SK-N-MC (cell line): ENCODE measurements around the gene CCDC185.

Source experiments
- DNase-seq: peaks from one replicate; pipeline ENCODE4 v3.0.0-alpha.2; 2011; ENCODE audit warnings: low read depth, low spot score
- H3K27ac ChIP-seq: fragments of 200-600 bp; sonication (generic); 2 replicates; pipeline ENCODE4 v1.5.1; 2016; ENCODE audit warnings: mixed run types
- H3K36me3 ChIP-seq: fragments of 200-600 bp; sonication (generic); 2 replicates; pipeline ENCODE4 v1.6.1; 2017; ENCODE audit warnings: antibody characterized with exemption, low read length, mixed read lengths; ENCODE audit not compliant: insufficient read depth
- H3K4me3 ChIP-seq: fragments of 200-600 bp; sonication (generic); 2 replicates; pipeline ENCODE4 v1.5.1; 2016
- H3K9ac ChIP-seq: fragments of 200-600 bp; sonication (generic); 2 replicates; pipeline ENCODE4 v1.8.0; 2017; ENCODE audit warnings: mixed run types, mixed read lengths; ENCODE audit not compliant: insufficient read length
- H3K9me3 ChIP-seq: fragments of 200-600 bp; sonication (generic); 2 replicates; pipeline ENCODE4 v1.6.1; 2017; ENCODE audit warnings: low read depth, mild to moderate bottlenecking, antibody characterized with exemption, low read length, moderate library complexity, mixed read lengths
- EZH2 ChIP-seq: fragments of 200-600 bp; sonication (generic); IDR thresholded peaks from one replicate; pipeline ENCODE4 v1.6.1; 2017; ENCODE audit warnings: antibody characterized with exemption
- FOXP2 ChIP-seq: optimal IDR thresholded peaks from 2 replicates; pipeline ENCODE3; 2011; ENCODE audit warnings: mild to moderate bottlenecking, moderate library complexity; ENCODE audit not compliant: insufficient read depth; ENCODE audit errors: extremely low read length, control extremely low read depth
- POLR2AphosphoS5 ChIP-seq: IDR thresholded peaks from 2 replicates; pipeline ENCODE4 v1.6.1; 2012; ENCODE audit warnings: mild to moderate bottlenecking, low read depth, low read length, borderline replicate concordance

CCDC185 gene

DNA sequence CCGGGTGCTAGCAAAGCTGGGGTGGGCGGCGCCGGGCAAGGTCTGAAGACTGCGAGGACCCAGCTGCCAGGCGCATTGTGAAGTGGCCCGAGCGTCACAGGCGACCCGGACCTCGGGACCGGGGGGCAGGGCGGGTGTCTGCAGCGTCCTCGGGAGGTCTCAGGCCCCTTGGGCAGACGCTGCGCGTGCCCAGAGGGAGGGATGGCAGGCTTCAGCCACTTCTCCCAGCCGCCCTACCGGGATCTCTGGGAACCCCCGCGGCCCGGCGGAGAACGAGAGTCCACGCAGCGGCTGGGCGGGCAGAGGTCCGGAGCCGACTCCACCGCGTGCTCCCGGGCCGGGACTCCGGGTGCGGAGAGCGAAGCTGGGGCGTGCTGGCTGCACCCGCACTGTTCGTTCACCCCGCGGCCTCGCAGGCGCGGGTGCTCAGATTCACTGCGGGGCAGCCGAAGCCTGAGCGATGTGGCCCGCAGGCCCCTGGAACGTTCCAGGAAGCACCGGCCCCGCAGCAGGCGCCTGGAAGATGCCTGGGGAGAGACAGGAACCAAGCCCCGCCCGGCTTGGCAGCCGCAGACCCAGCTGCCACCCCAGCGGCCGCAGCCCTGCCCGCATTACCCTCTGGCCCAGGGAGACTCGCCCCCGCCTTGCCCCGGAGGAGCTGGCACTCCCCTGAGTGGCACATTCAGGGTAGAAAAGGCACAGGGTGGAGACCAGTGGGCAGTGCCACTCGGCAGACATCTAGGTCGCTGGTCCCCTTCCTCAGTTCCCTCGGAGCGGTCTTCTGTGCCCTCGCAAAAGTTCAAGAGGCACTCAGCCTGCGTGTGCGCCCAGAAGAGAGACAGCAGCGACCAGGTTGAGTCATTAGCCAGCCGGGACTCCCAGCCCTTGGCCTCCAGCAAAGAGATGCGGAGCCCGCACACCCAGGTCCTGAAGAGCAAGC lies at the start of gene CCDC185:
Gene CCDC185 (plus strand): TSS at position 141 of the 940 bp plus-strand sequence. CDS start 61 bp downstream, at position 202.
- TF ChIP-seq FOXP2 (no peak), POLR2AphosphoS5 (no peak), EZH2 (no peak)
- Histone ChIP-seq H3K27ac (no peak within 1 kb of the TSS), H3K9me3 (no peaks in the 10 kb centered on the region), H3K9ac (no peak within 1 kb of the TSS), H3K36me3 (no peaks in the 10 kb centered on the region), H3K4me3 (no peak within 1 kb of the TSS)
- no peak for DNase-seq

DNA sequence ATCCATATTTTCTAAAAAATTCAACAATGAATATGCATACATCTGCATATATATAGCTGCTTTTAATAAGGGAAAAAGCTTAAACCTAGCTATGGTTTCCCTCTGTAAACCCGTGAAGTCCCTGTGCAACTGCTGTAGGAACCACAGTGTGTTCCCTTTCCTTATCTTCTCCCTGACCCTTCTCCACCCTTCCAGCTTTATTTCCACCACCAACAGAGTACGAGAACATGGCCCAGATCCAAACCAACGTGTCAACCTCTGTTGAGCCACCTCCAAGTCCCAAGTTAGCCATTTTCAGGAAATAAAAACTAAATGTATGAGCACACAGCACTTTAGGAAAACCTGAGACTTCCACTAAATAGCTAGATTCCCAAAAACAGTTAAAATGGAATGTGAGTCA lies 49.5 kb upstream of the CCDC185 start:
- no peak for TF ChIP-seq EZH2
- TF ChIP-seq POLR2AphosphoS5, result no peak
- no peak for TF ChIP-seq FOXP2
- no peak overlapping the region for H3K9ac ChIP-seq
- no peak overlapping the region for H3K27ac ChIP-seq
- H3K9me3 ChIP-seq, result no peaks in the 10 kb centered on the region
- no peak for DNase-seq
- H3K36me3 ChIP-seq, result no peaks in the 10 kb centered on the region
- no peak overlapping the region for H3K4me3 ChIP-seq

DNA sequence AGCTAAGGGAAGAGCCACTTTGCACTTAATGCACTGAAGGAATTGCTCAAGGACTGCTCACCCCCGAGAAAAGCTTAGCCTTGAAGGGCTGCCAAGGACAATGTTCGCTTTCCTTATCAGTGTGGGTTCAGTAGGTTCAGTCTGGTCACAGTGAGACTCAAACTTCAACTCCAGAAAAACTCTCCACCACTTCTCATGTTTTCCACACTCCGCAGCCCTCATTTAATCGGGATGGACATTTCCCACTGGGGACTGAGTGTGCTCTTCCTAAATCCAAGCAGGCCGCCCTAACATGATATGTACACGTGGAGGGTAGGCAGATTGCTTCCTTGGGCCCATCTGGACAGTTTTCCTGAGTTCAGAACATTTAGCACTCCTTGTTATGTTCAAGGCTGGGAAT lies 48.7 kb upstream of the CCDC185 start:
- DNase-seq, result no peak
- Histone ChIP-seq H3K9ac (no peak overlapping the region), H3K4me3 (no peak overlapping the region), H3K9me3 (no peaks in the 10 kb centered on the region), H3K36me3 (no peaks in the 10 kb centered on the region), H3K27ac (no peak overlapping the region)
- TF ChIP-seq POLR2AphosphoS5, result no peak
- no peak for TF ChIP-seq FOXP2
- TF ChIP-seq EZH2, result no peak

DNA sequence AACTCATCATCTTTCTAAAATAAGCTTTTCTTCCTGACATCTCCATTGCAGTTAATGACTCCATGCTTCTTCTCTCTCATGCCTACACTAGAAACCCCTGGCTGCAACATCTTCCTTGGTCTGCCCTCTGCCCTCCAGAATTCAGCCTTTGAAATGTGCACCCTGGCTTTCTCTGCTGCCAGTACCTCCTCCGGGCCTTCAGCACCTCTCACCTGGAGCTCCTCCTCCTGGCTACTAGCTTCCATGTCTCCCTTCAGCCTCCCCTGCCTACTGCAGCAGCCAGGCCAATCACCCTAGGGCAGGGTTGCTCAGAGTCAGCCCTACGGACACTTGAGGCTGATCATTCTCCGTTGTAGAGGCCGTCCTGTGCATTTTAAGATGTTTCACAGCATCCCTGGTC lies 47.5 kb upstream of the CCDC185 start:
- Histone ChIP-seq H3K9ac (no peak overlapping the region), H3K9me3 (no peaks in the 10 kb centered on the region), H3K27ac (no peak overlapping the region), H3K36me3 (no peaks in the 10 kb centered on the region), H3K4me3 (no peak overlapping the region)
- DNase-seq, result no peak
- no peak for TF ChIP-seq EZH2
- TF ChIP-seq FOXP2, result no peak
- TF ChIP-seq POLR2AphosphoS5, result no peak

DNA sequence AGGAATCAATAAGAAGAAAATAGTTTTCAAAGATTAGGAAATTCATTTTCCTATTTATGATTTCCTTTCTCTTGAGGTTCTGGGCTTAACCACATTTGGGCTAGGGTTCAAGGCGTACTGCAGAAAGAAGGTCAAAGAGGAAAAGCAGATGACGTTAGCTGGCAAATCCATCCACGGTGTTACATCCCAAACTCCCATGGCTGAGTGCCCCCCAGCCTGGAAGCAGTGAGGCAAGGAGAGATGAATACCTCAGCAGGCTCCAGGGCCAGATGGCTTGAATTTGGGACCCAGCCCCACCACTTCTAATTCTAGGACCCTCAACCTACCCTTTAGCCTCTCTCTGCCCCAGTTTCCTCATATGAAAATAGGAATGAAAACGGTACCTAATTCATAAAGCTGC lies 46.9 kb upstream of the CCDC185 start:
- Histone ChIP-seq H3K9ac (no peak overlapping the region), H3K36me3 (no peaks in the 10 kb centered on the region), H3K27ac (no peak overlapping the region), H3K9me3 (no peaks in the 10 kb centered on the region), H3K4me3 (no peak overlapping the region)
- no peak for TF ChIP-seq FOXP2
- no peak for TF ChIP-seq EZH2
- TF ChIP-seq POLR2AphosphoS5, result no peak
- DNase-seq, result no peak

DNA sequence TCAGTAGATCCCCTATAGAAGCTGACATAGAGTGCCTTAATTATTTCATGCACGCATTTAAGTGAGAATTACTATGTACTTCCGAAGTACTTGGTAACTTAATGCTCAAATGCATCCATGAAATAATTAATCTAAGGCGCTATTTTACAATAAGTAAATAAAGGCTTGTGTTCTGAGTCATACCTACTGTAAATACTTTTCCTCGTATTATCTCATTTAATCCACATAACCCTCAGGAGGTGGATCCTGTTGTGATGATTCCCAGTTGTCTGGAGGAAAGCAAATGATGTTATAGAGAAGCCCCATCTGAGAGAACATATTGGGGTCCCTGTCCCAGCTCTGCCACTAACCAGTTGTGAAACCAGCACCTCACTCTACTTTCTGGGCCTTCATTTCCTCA lies 45.6 kb upstream of the CCDC185 start:
- Histone ChIP-seq H3K27ac (no peak overlapping the region), H3K9me3 (no peaks in the 10 kb centered on the region), H3K9ac (no peak overlapping the region), H3K4me3 (no peak overlapping the region), H3K36me3 (no peaks in the 10 kb centered on the region)
- DNase-seq, result no peak
- TF ChIP-seq FOXP2 (no peak), POLR2AphosphoS5 (no peak), EZH2 (no peak)

DNA sequence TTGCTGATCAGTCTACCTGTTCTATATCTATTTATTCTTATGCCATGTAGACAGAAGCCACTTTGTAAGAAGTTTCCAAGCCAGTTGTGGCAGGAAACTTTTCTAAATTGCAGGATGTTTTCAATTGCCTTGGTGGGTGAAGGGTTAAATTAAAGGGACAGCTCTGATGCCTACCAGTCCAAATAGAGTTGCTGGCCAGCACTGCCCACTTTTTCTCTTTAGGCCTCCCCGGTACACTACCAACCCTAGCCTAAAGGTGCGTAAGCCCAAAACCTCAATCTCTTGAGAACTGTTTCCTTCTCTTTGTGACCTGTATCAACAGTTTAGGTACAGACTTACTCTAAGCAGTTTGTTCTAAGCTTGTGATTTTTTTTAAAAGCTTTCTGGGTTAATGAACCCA lies 44.8 kb upstream of the CCDC185 start:
- no peak for TF ChIP-seq POLR2AphosphoS5
- no peak for TF ChIP-seq FOXP2
- TF ChIP-seq EZH2, result no peak
- no peak for DNase-seq
- no peak overlapping the region for H3K4me3 ChIP-seq

DNA sequence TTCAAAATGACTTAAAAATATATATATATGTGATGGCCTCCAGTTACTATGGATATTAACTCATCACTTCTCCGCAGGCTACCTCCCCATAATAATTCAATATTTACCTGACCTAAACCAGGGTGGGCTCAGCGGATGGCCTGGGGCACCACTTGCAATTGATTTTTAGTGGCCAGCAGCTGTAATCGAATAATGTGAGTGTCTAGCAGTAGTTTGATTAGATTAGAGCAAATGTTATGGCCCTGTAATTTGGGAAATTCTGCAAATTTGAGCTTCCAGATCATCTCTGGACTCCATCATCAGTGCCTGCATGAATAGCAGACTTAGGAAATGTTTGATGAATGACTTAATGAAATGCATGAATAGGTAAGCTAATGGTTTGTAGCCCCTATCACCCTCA lies 44.0 kb upstream of the CCDC185 start:
- DNase-seq, result no peak
- Histone ChIP-seq H3K4me3 (no peak overlapping the region), H3K9ac (no peak overlapping the region), H3K27ac (no peak overlapping the region), H3K9me3 (no peaks in the 10 kb centered on the region), H3K36me3 (no peaks in the 10 kb centered on the region)
- TF ChIP-seq FOXP2 (no peak), POLR2AphosphoS5 (no peak), EZH2 (no peak)

More for the DNA sequence above, 44.8 kb upstream of the CCDC185 start:
- no peaks in the 10 kb centered on the region for H3K36me3 ChIP-seq
- H3K9me3 ChIP-seq, result no peaks in the 10 kb centered on the region
- H3K9ac ChIP-seq, result no peak overlapping the region
- no peak overlapping the region for H3K27ac ChIP-seq
